K562 (cell line): Measurements from ENCODE around the gene EMC6. TPM values are rescaled to one million over a fixed set of nuclear protein-coding genes. Genes with fewer than 3 reads are reported as not detected.

Experiments used
- GABPA ChIP-seq: fragments of 200-800 bp; sonication (Bioruptor generic); conservative IDR thresholded peaks from 2 replicates; pipeline ENCODE4 v1.6.1; 2016; ENCODE audit warnings: low read depth, missing genetic modification characterization, missing compliant biosample characterization
- KDM4B ChIP-seq, 2 experiments: fragments of 450-650 bp in 1 of 2; sonication (generic) in 1 of 2; IDR thresholded peaks; 2 replicates each; pipeline ENCODE4 v1.6.1; 2016 to 2017; ENCODE audit warnings: borderline replicate concordance in 2 of 2, antibody characterized with exemption in 1 of 2, low read depth in 1 of 2, mild to moderate bottlenecking in 1 of 2
- KLF13 ChIP-seq: fragments of 450-650 bp; IDR thresholded peaks from 2 replicates; pipeline ENCODE4 v1.6.1; 2016; ENCODE audit warnings: missing genetic modification characterization, low read depth, mild to moderate bottlenecking, missing compliant biosample characterization, moderate library complexity, borderline replicate concordance
- L3MBTL2 ChIP-seq: fragments of 450-650 bp; IDR thresholded peaks from 2 replicates; pipeline ENCODE4 v1.6.1; 2016; ENCODE audit warnings: mild to moderate bottlenecking, moderate library complexity
- MYC ChIP-seq, 2 experiments: fragments of 250-450 bp in 1 of 2; sonication (Bioruptor Pico) in 1 of 2; IDR thresholded peaks; 2 replicates each; pipeline versions ENCODE4 v1.5.1 to v1.6.1; 2012 to 2021; ENCODE audit warnings: low read depth in 2 of 2, borderline replicate concordance in 1 of 2, improper control_type of control experiment in 1 of 2, low read length in 1 of 2, mild to moderate bottlenecking in 1 of 2, moderate library complexity in 1 of 2
- SMC3 ChIP-seq: conservative IDR thresholded peaks from 2 replicates; pipeline ENCODE4 v1.6.1; 2011; ENCODE audit warnings: low read depth, low read length, improper control_type of control experiment; ENCODE audit not compliant: insufficient read depth
- SP2 ChIP-seq: IDR thresholded peaks from 2 replicates; pipeline ENCODE4 v1.6.1; 2011; ENCODE audit warnings: mild to moderate bottlenecking, low read depth, low read length, moderate library complexity; ENCODE audit not compliant: poor library complexity, severe bottlenecking; ENCODE audit errors: extremely low read depth
- TOE1 ChIP-seq, 2 experiments: fragments of 450-650 bp in 1 of 2; sonication (generic) in 1 of 2; formaldehyde crosslinking in 1 of 2; IDR thresholded peaks; 2 replicates each; pipeline versions ENCODE4 v1.7.1 to v1.8.0; 2016 to 2022; ENCODE audit warnings: borderline replicate concordance in 2 of 2, mild to moderate bottlenecking in 2 of 2, antibody characterized with exemption in 1 of 2, inconsistent platforms in 1 of 2, low read depth in 1 of 2, missing genetic modification reagents in 1 of 2, moderate library complexity in 1 of 2
- ZKSCAN3 ChIP-seq: fragments of 250-450 bp; sonication (Bioruptor Pico); IDR thresholded peaks from 2 replicates; pipeline ENCODE4 v1.4.0; 2020
- ZNF143 ChIP-seq: sonication (generic); formaldehyde crosslinking; IDR thresholded peaks from 2 replicates; pipeline ENCODE4 v1.9.0; 2022; ENCODE audit warnings: mild to moderate bottlenecking, missing genetic modification reagents
- polyA plus RNA-seq, 8 experiments: library from polyadenylated mRNA; depleted of rRNA in 4 of 8; stranded (reverse) in 5 of 8; unstranded in 3 of 8; fragments of >200 nt; fragmentation: Nextera tagmentation in 2 of 8; fragmentation: Illumina TruSeq in 1 of 8; extraction: Ambion mirVana in 2 of 8; extraction: Trizol in 1 of 8; gene quantifications; 2 replicates each; pipeline versions ENCODE4 v1.2.1 to v1.2.3, GENCODE V29; 2011 to 2014; ENCODE audit warnings: inconsistent platforms in 1 of 8, missing spikeins in 1 of 8
- total RNA-seq, 7 experiments: library from RNA; depleted of rRNA in 6 of 7; stranded (reverse); fragments of >200 nt in 6 of 7; fragmentation: Illumina TruSeq in 2 of 7; extraction: Trizol in 2 of 7; gene quantifications; 2 replicates each; pipeline versions ENCODE4 v1.2.1 to v1.2.3, GENCODE V29; 2011 to 2021; ENCODE audit warnings: low replicate concordance in 1 of 7
- TF ChIP-seq, protein P1 (sequence below), 2 experiments: fragments of 450-650 bp in 1 of 2; sonication (generic) in 1 of 2; formaldehyde crosslinking in 1 of 2; IDR thresholded peaks; 2 replicates each; pipeline versions ENCODE4 v1.7.1 to v1.9.0; 2016 to 2022; ENCODE audit warnings: inconsistent platforms in 1 of 2, mild to moderate bottlenecking in 1 of 2, missing genetic modification reagents in 1 of 2
- TF ChIP-seq, protein P2 (sequence below): fragments of 150-350 bp; conservative IDR thresholded peaks from 2 replicates; pipeline ENCODE4 v1.6.1; 2014; ENCODE audit warnings: low read length

Gene EMC6
- total and polyA plus RNA-seq, 9 of the 15 experiments (the other 6 are each of a cell fraction or from before 2014, with no cell fraction given), result 2.9 to 136 (median 24.9) TPM

DNA sequence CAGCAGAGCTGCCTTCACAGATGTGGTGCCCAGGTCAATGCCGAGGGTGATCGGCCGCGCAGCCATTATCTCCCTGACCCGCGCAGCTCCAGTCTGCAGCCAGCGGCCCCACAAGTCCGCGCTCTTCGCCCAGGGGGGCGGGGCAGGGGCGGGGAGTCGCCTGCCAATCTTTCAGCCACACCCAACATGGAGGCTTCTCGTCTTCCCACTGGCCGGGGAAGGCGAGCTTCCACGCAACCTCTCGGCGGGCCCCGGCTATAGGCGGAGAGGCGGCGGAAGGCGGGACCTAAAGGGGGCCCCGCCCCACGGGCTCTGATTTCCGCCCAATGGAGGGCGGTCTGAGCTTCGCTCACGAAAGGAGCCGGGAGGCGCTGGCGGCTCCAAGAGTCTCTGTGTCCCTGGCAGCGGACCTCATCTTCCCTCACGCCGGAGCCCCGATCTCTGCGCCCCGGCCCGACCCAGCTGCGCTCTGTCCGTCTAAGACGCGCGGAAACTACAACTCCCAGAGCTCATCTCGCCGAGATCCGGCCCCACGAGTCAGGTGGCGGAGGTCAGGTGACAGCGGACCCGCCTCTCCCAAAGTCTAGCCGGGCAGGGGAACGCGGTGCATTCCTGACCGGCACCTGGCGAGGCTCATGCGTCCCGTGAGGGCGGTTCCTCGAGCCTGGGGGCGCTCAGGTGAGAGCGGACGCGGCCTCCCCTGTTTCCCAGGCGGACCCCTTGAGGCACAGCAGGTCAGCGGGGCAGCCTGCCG is 32.3 kb upstream of the EMC6 start, which contains the start of the genes CTNS and SHPK (continued):
- TF ChIP-seq, protein P1, sequence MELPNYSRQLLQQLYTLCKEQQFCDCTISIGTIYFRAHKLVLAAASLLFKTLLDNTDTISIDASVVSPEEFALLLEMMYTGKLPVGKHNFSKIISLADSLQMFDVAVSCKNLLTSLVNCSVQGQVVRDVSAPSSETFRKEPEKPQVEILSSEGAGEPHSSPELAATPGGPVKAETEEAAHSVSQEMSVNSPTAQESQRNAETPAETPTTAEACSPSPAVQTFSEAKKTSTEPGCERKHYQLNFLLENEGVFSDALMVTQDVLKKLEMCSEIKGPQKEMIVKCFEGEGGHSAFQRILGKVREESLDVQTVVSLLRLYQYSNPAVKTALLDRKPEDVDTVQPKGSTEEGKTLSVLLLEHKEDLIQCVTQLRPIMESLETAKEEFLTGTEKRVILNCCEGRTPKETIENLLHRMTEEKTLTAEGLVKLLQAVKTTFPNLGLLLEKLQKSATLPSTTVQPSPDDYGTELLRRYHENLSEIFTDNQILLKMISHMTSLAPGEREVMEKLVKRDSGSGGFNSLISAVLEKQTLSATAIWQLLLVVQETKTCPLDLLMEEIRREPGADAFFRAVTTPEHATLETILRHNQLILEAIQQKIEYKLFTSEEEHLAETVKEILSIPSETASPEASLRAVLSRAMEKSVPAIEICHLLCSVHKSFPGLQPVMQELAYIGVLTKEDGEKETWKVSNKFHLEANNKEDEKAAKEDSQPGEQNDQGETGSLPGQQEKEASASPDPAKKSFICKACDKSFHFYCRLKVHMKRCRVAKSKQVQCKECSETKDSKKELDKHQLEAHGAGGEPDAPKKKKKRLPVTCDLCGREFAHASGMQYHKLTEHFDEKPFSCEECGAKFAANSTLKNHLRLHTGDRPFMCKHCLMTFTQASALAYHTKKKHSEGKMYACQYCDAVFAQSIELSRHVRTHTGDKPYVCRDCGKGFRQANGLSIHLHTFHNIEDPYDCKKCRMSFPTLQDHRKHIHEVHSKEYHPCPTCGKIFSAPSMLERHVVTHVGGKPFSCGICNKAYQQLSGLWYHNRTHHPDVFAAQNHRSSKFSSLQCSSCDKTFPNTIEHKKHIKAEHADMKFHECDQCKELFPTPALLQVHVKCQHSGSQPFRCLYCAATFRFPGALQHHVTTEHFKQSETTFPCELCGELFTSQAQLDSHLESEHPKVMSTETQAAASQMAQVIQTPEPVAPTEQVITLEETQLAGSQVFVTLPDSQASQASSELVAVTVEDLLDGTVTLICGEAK (IDR thresholded peaks at IDR 0.05), result peak; percentile 90
- TF ChIP-seq, protein P1 (CRISPR knock-in tag; IDR thresholded peaks at IDR 0.05), result no peak
- TF ChIP-seq ZKSCAN3, result no peak
- TF ChIP-seq L3MBTL2, result peak; percentile 60; the same call in 1 of the 2 replicates
- TF ChIP-seq GABPA (tag), result peak; percentile 93
- TF ChIP-seq, protein P2, sequence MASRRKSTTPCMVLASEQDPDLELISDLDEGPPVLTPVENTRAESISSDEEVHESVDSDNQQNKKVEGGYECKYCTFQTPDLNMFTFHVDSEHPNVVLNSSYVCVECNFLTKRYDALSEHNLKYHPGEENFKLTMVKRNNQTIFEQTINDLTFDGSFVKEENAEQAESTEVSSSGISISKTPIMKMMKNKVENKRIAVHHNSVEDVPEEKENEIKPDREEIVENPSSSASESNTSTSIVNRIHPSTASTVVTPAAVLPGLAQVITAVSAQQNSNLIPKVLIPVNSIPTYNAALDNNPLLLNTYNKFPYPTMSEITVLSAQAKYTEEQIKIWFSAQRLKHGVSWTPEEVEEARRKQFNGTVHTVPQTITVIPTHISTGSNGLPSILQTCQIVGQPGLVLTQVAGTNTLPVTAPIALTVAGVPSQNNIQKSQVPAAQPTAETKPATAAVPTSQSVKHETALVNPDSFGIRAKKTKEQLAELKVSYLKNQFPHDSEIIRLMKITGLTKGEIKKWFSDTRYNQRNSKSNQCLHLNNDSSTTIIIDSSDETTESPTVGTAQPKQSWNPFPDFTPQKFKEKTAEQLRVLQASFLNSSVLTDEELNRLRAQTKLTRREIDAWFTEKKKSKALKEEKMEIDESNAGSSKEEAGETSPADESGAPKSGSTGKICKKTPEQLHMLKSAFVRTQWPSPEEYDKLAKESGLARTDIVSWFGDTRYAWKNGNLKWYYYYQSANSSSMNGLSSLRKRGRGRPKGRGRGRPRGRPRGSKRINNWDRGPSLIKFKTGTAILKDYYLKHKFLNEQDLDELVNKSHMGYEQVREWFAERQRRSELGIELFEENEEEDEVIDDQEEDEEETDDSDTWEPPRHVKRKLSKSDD, result no peak
- no peak for TF ChIP-seq SMC3
- peak; percentile 96 for TF ChIP-seq ZNF143 (CRISPR knock-in tag)
- TF ChIP-seq SP2, result peak; percentile 23
- 0 out of 2 replicates have a peak, but pooled peaks have one; percentile 14 for TF ChIP-seq MYC (IDR thresholded peaks at IDR 0.05; ENCODE audit: low read depth, low read length)
- no peak for TF ChIP-seq MYC (CRISPR knock-in tag; IDR thresholded peaks at IDR 0.05; ENCODE audit: borderline replicate concordance, low read depth)
- peak in 1 of 2 experiments; percentile 55; a peak in 1 of 4 replicates for TF ChIP-seq KDM4B (IDR thresholded peaks at IDR 0.05; ENCODE audit: borderline replicate concordance in 2 of 2, low read depth in 1 of 2)
- TF ChIP-seq TOE1 (IDR thresholded peaks at IDR 0.05; ENCODE audit: borderline replicate concordance), result peak; percentile 74; the same call in 1 of the 2 replicates
- TF ChIP-seq TOE1 (CRISPR knock-in tag; IDR thresholded peaks at IDR 0.05; ENCODE audit: borderline replicate concordance, low read depth), result no peak
- TF ChIP-seq KLF13, result 0 out of 2 replicates have a peak, but pooled peaks have one; percentile 39
